Activated T-cell treated with anti-CD3 and anti-CD28 coated beads for 24 hours (primary cell): ENCODE results near the gene GPATCH2.
"Not testable (repeated sequence)": the region's sequence is repeated elsewhere in the genome, so short reads cannot be mapped to it uniquely, and the experiment has no call there.

Source experiments
- DNase-seq: peaks from one replicate; pipeline ENCODE4 v3.0.0-alpha.2; 2020; ENCODE audit warnings: low read depth

GPATCH2 gene

DNA sequence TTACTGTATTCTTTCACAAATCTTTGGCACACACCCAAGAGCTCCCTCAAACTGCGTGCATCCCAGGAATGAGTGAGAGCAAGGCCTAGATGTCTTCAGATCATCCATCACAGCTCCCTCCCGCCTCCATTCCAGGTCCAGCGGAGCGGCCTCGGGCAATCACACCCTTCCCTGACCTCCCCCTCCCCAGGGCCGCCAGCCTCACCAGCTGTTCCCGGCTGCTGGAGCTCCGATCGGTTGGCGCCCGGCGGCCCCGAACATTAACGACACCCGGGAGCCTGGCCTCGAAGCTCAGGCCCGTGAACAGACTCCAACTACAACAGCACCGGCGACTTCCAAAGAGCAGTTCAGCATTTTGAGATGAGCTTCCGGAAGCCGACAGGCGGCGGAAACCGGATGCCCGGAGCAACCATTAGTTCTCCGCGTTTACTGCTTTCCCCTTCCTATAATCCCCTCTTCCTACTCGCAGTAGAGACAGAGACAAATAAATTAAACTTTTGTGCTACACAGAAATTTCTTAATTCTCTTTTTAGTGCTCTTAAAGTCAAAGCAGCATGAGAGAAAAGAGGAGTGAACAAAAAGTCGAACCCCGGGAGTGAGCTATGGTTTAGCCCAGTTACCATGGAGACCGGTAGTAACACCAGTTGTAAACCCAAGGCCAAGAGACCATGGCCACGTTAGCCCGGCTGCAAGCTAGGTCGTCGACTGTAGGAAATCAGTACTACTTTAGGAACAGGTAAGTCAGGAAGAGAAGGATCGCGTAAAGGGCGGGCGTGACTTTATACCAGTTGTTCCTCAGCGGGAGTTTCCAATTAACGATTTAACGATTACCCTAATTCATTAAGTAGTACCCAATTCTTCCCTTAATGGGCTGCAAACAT, at the start of gene GPATCH2, which contains the start of gene SPATA17:
TSS of gene GPATCH2 (minus strand) at position 380 of the 881 bp plus-strand sequence. CDS start at position 261, 119 bp downstream.
TSS of gene SPATA17 (plus strand) at position 634 of the 881 bp plus-strand sequence. CDS start at position 669, 35 bp downstream.
- DNase-seq: peak; percentile 61

- DNase-seq: no peak
Observed at GRCh38 chr1:217674028-217674729, 43.3 kb upstream of the GPATCH2 start.

- DNase-seq: no peak
Observed at GRCh38 chr1:217673387-217673786, 42.5 kb upstream of the GPATCH2 start.

GRCh38 chr1:217668351-217668940, 37.6 kb upstream of the GPATCH2 start:
- no peak for DNase-seq

GRCh38 chr1:217661407-217661806, 30.5 kb upstream of the GPATCH2 start:
- no peak for DNase-seq

GRCh38 chr1:217660353-217661062, 29.6 kb upstream of the GPATCH2 start:
- DNase-seq: no peak

DNA sequence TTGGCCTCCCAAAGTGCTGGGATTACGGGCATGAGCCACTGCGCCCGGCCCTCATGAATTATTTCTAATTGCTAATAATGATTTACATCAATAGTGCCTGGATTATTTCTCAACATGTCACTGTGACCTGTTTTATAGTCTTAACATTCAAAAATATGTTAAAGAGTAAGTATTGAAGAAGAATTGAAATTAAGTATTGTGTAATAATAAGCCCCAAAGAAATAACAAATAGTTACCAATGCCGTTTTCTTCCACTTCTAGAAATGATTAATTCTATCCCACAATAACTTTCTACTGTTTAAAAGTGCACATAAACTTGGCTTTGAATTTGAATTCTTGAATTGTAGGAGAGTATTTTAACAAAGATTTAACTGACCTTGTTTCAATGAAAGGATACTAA, 19.8 kb upstream of the GPATCH2 start:
- no peak for DNase-seq

DNA sequence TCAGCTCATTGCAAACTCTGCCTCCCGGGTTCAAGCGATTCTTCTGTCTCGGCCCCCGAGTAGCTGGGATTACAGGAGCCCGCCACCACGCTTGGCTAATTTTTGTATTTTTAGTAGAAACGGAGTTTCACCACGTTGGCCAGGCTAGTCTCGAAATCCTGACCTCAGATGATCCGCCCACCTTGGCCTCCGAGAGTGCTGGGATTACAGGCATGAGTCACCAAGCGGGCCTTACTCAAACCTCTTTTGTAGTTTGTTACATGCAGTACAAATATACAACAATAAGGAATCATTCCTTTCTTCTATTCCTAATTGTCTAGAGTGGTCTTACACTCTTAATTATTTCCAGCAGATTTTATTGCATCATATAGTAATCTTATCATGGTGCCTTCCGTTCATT, 16.9 kb upstream of the GPATCH2 start:
- no peak for DNase-seq

DNA sequence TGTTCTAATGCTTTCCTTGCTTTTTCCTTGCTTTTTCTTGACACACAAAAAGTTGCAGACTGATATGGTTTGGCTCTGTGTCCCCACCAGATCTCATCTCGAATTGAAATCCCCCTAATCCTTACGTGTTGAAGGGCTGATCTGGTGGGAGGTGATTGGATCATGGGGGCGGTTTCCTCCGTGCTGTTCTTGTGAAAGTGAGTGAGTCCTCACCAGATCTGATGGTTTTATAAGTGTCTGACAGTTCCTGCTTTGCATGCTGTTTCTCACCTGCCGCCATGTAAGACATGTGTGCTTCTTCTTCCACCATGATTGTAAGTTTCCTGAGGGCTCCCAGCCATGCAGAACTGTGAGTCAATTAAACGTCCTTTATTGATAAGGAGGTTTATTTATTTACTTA, 11.6 kb upstream of the GPATCH2 start:
- DNase-seq: no peak

GRCh38 chr1:217627431-217627830, 3.5 kb downstream of the GPATCH2 start:
- no peak for DNase-seq

DNA sequence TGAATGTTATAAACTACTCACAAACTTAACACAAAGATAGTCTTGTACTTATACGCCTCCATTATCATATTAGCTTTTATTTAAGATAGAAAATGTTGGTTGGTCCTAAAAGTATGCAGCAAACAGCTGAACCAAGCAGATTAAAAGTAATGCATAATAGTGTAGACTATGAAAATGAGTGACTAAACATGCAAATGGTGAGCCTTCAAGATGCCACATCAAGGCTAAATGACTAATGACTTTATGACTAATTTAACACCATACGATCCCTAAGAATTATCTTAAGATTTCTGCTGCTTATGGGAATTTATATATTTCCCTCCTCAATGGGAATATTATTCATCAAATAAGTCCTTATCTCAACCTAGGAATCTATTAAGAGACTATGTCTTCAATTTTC, 4.6 kb downstream of the GPATCH2 start:
- no peak for DNase-seq

GRCh38 chr1:217622042-217622441, 8.8 kb downstream of the GPATCH2 start:
- no peak for DNase-seq

GRCh38 chr1:217620814-217621213, 10.1 kb downstream of the GPATCH2 start:
- no peak for DNase-seq

- no peak for DNase-seq
Observed at GRCh38 chr1:217617126-217617525, 13.8 kb downstream of the GPATCH2 start.

DNA sequence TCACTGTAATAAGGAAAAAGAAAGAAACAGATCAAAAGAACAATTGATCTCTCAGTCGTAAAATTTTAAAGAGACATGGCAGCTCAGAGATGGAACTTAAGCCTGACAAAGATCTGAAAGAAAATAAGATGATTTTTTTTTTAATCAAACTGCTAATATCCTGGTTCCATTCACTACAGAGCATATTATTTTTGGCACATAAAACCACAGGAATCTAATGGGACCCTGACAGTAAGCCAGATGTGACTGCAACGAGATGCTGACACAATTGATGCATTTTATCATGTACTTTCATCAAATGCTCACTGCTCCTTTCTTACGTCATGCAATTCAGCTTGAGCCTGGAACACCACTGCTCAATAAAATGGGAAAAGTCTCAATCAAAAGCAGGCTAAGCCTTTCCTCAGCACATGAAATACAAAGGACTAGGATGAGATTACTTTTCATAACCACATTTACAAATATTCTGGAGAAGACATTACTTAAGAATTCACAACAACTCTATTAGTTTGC, 16.6 kb downstream of the GPATCH2 start:
- no peak for DNase-seq

- no peak for DNase-seq
Observed at GRCh38 chr1:217605390-217605789, 25.5 kb downstream of the GPATCH2 start.

GRCh38 chr1:217602380-217602779, 28.5 kb downstream of the GPATCH2 start:
- no peak for DNase-seq

- DNase-seq: no peak
Observed at GRCh38 chr1:217599154-217599553, 31.7 kb downstream of the GPATCH2 start.

GRCh38 chr1:217590598-217590997, 40.3 kb downstream of the GPATCH2 start:
- DNase-seq: no peak

DNA sequence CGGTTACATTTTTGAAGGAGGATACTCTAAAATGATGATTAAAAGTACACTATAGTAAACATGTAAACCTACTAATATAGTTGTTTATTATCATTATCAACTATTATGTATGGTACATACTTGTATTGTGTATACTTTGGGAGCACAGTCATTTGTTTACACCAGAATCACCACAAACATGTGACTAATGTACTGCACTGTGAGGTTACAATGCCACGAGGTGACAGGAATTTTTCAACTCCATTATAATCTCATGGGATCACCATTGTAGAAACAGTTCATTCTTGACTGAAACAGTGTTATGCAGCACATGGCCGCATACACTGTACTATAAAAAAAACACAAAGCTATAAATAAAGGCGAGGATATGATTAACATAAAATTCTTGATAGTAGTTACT, 44.3 kb downstream of the GPATCH2 start:
- DNase-seq: no peak

DNA sequence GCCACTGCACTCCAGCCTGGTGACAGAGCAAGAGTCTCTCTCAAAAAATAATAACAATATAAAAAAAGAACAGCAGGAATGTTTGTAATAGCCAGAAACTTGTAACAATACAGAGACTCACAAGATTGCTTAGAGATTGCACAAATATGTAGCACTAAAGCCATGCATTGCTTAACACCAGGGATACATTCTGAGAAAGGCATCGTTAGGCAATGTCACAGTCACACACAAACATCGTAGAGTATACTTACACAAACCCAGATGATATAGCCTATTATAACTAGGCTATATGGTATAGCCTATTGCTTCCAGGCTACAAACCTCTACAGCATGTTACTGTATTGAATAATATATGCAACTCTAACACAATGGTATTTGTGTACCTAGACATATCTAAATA, 45.3 kb downstream of the GPATCH2 start:
- DNase-seq: no peak

GRCh38 chr1:217584286-217584811, 46.5 kb downstream of the GPATCH2 start:
- DNase-seq: not testable (repeated sequence)
